Measurements from ENCODE around the gene FANCM.

GRCh38 chr14:45246151-45246550 is 110.4 kb downstream of the FANCM start:
- TF ChIP-seq CTCF (IDR thresholded peaks at IDR 0.05) (no peak), POLR2A (IDR thresholded peaks at IDR 0.05) (no peak), POLR2AphosphoS5 (IDR thresholded peaks at IDR 0.05) (no peak)

All from breast epithelium (tissue), 3 donors.